K562 (cell line): Measurements from ENCODE around the gene ALG5. TPM values are rescaled to one million over a fixed set of nuclear protein-coding genes. Genes with fewer than 3 reads are reported as not detected.

Source experiments
- ATAC-seq: fragments of 200-7000 bp; cut with Tn5 transposase; 3 replicates; pipeline ENCODE4 v1.9.1; 2020; ENCODE audit warnings: moderate library complexity
- BruUV-seq: library from RNA; stranded (reverse); fragments of 400-500 nt; replicated peaks from 2 replicates; lab custom pipeline; 2021; lab: Mats Ljungman, UMichigan
- CTCF ChIA-PET: fragments of 300-600 bp; formaldehyde crosslinking; extraction: SDS; loops from one replicate; lab custom pipeline; 2021; ENCODE audit warnings: low intra/inter-chr PET ratio; lab: Yijun Ruan, JAX
- POLR2A ChIA-PET: fragments of 300-600, 350-650 bp; sonication (Branson Sonifier 250); formaldehyde crosslinking; extraction: SDS; loops from one replicate; lab custom pipeline; 2021; ENCODE audit warnings: antibody characterized with exemption, inconsistent platforms; lab: Yijun Ruan, JAX
- DNase-seq, 4 experiments: peaks; one replicate each; pipeline versions ENCODE4 v3.0.0 to v3.0.0-alpha.2; 2011 to 2018; ENCODE audit warnings: low spot score in 3 of 4, mixed read lengths in 3 of 4; ENCODE audit errors: extremely low read depth in 1 of 4
- FAIRE-seq: peaks from 2 replicates; lab custom pipeline; 2011; peaks lifted over from hg19 to GRCh38; lab: Jason Lieb, UNC
- H2AFZ ChIP-seq: 2 replicates; pipeline ENCODE4 v1.6.0; 2011; ENCODE audit warnings: low read depth, low read length, control low read depth, inconsistent platforms
- H3K27ac ChIP-seq: fragments of 200-600 bp; 3 replicates; pipeline ENCODE4 v1.8.0; 2011; ENCODE audit warnings: low read depth, mild to moderate bottlenecking, control low read depth, inconsistent platforms, low read length, moderate library complexity, mixed read lengths; ENCODE audit errors: extremely low read depth
- H3K27me3 ChIP-seq, 2 experiments: fragments of 300-600 bp in 1 of 2; 2 replicates in 1 of 2; 3 replicates in 1 of 2; pipeline versions ENCODE4 v1.6.0 to v1.8.0; 2011; ENCODE audit warnings: inconsistent platforms in 2 of 2, low read length in 2 of 2, mild to moderate bottlenecking in 1 of 2, mixed read lengths in 1 of 2, moderate library complexity in 1 of 2; ENCODE audit not compliant: control insufficient read depth in 2 of 2, insufficient read depth in 2 of 2
- H3K36me3 ChIP-seq: fragments of 300-600 bp; 3 replicates; pipeline ENCODE4 v1.8.0; 2011; ENCODE audit warnings: mild to moderate bottlenecking, low read length, inconsistent platforms; ENCODE audit not compliant: control insufficient read depth, insufficient read depth
- H3K4me1 ChIP-seq, 2 experiments: fragments of 200-600 bp in 1 of 2; replicated peaks in 1 of 2; 2 replicates in 1 of 2; 3 replicates in 1 of 2; pipeline versions ENCODE4 v1.5.1 to v1.8.0; 2011; ENCODE audit warnings: inconsistent platforms in 2 of 2, low read length in 2 of 2, mild to moderate bottlenecking in 1 of 2, mixed read lengths in 1 of 2, moderate library complexity in 1 of 2; ENCODE audit not compliant: control insufficient read depth in 2 of 2, insufficient read depth in 2 of 2
- H3K4me2 ChIP-seq: 2 replicates; pipeline ENCODE4 v1.6.1; 2011; ENCODE audit warnings: low read length, control low read depth, inconsistent platforms, mixed read lengths; ENCODE audit not compliant: insufficient read depth
- H3K4me3 ChIP-seq: fragments of 200-600 bp; sonication (generic), shearing (Covaris generic); 2 replicates; pipeline ENCODE4 v1.5.1; 2016; ENCODE audit warnings: control low read depth, inconsistent platforms
- H3K79me2 ChIP-seq: fragments of 200-600 bp; 3 replicates; pipeline ENCODE4 v1.8.0; 2011; ENCODE audit warnings: low read length, inconsistent platforms; ENCODE audit not compliant: control insufficient read depth, insufficient read depth
- H3K9ac ChIP-seq, 2 experiments: 2 replicates each; pipeline versions ENCODE4 v1.6.0 to v1.6.1; 2011; ENCODE audit warnings: low read depth in 2 of 2, low read length in 2 of 2, control low read depth in 1 of 2, inconsistent platforms in 1 of 2, mild to moderate bottlenecking in 1 of 2, mixed read lengths in 1 of 2; ENCODE audit not compliant: insufficient read depth in 1 of 2
- H3K9me1 ChIP-seq: one replicate; pipeline ENCODE4 v1.6.0; 2011; ENCODE audit warnings: inconsistent platforms, mild to moderate bottlenecking, low read length, moderate library complexity; ENCODE audit not compliant: control insufficient read depth, insufficient read depth
- H3K9me3 ChIP-seq: replicated peaks from 2 replicates; pipeline ENCODE4 v1.5.1; 2011; ENCODE audit warnings: low read depth, low read length, inconsistent platforms; ENCODE audit not compliant: control insufficient read depth, insufficient read depth
- H4K20me1 ChIP-seq: replicated peaks from 2 replicates; pipeline ENCODE4 v1.6.1; 2011; ENCODE audit warnings: low read length, inconsistent platforms, mixed read lengths; ENCODE audit not compliant: control insufficient read depth, insufficient read depth
- ASH1L ChIP-seq: fragments of 450-650 bp; IDR thresholded peaks from 2 replicates; pipeline ENCODE4 v1.6.1; 2018; ENCODE audit warnings: borderline replicate concordance, mild to moderate bottlenecking, low read depth; ENCODE audit not compliant: partially characterized antibody
- ELF2 ChIP-seq: fragments of 250-450 bp; sonication (Bioruptor Pico); IDR thresholded peaks from 2 replicates; pipeline ENCODE4 v1.5.0; 2021; ENCODE audit warnings: mild to moderate bottlenecking
- ESRRA ChIP-seq: fragments of 450-650 bp; IDR thresholded peaks from 2 replicates; pipeline ENCODE4 v1.6.1; 2014; ENCODE audit warnings: low read depth, mild to moderate bottlenecking, moderate library complexity, borderline replicate concordance
- NFIC ChIP-seq: fragments of 450-650 bp; IDR thresholded peaks from 2 replicates; pipeline ENCODE4 v1.6.1; 2017; ENCODE audit warnings: mild to moderate bottlenecking, inconsistent platforms
- POU5F1 ChIP-seq: fragments of 150-350 bp; IDR thresholded peaks from 2 replicates; pipeline ENCODE4 v1.6.1; 2014; ENCODE audit warnings: borderline replicate concordance, low read length, low read depth, mild to moderate bottlenecking; ENCODE audit not compliant: partially characterized antibody
- SPI1 ChIP-seq: IDR thresholded peaks from 2 replicates; pipeline ENCODE4 v1.6.1; 2011; ENCODE audit warnings: low read depth, low read length, control low read depth, borderline replicate concordance
- ZNF197 ChIP-seq: fragments of 200-800 bp; sonication (Bioruptor generic); IDR thresholded peaks from 2 replicates; pipeline ENCODE4 v1.6.1; 2016; ENCODE audit warnings: low read depth, missing genetic modification characterization, missing compliant biosample characterization
- ZNF280B ChIP-seq: fragments of 250-450 bp; sonication (Bioruptor Pico); IDR thresholded peaks from 2 replicates; pipeline ENCODE4 v1.5.1; 2021; ENCODE audit warnings: mild to moderate bottlenecking
- ZNF347 ChIP-seq: fragments of 450-650 bp; formaldehyde crosslinking; IDR thresholded peaks from 2 replicates; pipeline ENCODE4 v1.4.0; 2020; ENCODE audit warnings: low read depth, mild to moderate bottlenecking, moderate library complexity
- ZNF436 ChIP-seq: fragments of 250-450, 450-650 bp; sonication (Bioruptor Pico); formaldehyde crosslinking; IDR thresholded peaks from 2 replicates; pipeline ENCODE4 v1.7.0; 2020; ENCODE audit warnings: mild to moderate bottlenecking
- WGBS: fragments of 100-300 bp; shearing (Covaris generic); methylation state at CpG from one replicate; pipeline ENCODE4 v1.1.6; 2016; ENCODE audit warnings: low coverage, mixed read lengths; ENCODE audit not compliant: insufficient coverage; ENCODE audit errors: missing lambda C conversion rate; 5-methylcytosine and 5-hydroxymethylcytosine counted together
- in situ Hi-C: fragments of 300-500 bp; cut with MboI; formaldehyde crosslinking; loops from 4 replicates; pipeline ENCODE4 v1.15.0; 2018; ENCODE audit warnings: inconsistent platforms, mixed read lengths
- intact Hi-C: fragments of 100-400 bp; cut with micrococcal nuclease; formaldehyde crosslinking; loops from 2 replicates; pipeline ENCODE4 v1.14.2; 2022
- polyA plus RNA-seq, 8 experiments: library from polyadenylated mRNA; depleted of rRNA in 4 of 8; stranded (reverse) in 5 of 8; unstranded in 3 of 8; fragments of >200 nt; fragmentation: Nextera tagmentation in 2 of 8; fragmentation: Illumina TruSeq in 1 of 8; extraction: Ambion mirVana in 2 of 8; extraction: Trizol in 1 of 8; gene quantifications; 2 replicates each; pipeline versions ENCODE4 v1.2.1 to v1.2.3, GENCODE V29; 2011 to 2014; ENCODE audit warnings: inconsistent platforms in 1 of 8, missing spikeins in 1 of 8
- total RNA-seq, 7 experiments: library from RNA; depleted of rRNA in 6 of 7; stranded (reverse); fragments of >200 nt in 6 of 7; fragmentation: Illumina TruSeq in 2 of 7; extraction: Trizol in 2 of 7; gene quantifications; 2 replicates each; pipeline versions ENCODE4 v1.2.1 to v1.2.3, GENCODE V29; 2011 to 2021; ENCODE audit warnings: low replicate concordance in 1 of 7

The ALG5 gene
- total and polyA plus RNA-seq, 9 of the 15 experiments (the other 6 are each of a cell fraction or from before 2014, with no cell fraction given) = 33.6 to 80.5 (median 48.2) TPM

- WGBS = 90% methylated on average over 2 of the region's 2 CpGs
- TF ChIP-seq POU5F1 = no peak
- TF ChIP-seq ELF2 = no peak
- TF ChIP-seq ZNF436 (CRISPR knock-in tag) = no peak
- no peak for TF ChIP-seq ASH1L
- TF ChIP-seq ZNF197 (CRISPR knock-in tag) = no peak
- no peak for TF ChIP-seq SPI1
- TF ChIP-seq ESRRA = no peak
- TF ChIP-seq NFIC = no peak
- TF ChIP-seq ZNF280B = no peak
- no peak for TF ChIP-seq ZNF347
- TF ChIP-seq, all 486 proteins: peak for 0
- no peak overlapping the region for H3K4me2 ChIP-seq
- CTCF ChIA-PET = no interaction called here
- H3K27me3 ChIP-seq = no peaks in the 10 kb centered on the region
- FAIRE-seq (no peak), ATAC-seq (no peak), DNase-seq (no peak)
- H3K9me3 ChIP-seq = no peaks in the 10 kb centered on the region
- intact Hi-C loops (no loop called here), in situ Hi-C loops (no loop called here)
- no peaks in the 10 kb centered on the region for H4K20me1 ChIP-seq
- no peaks in the 10 kb centered on the region for H3K79me2 ChIP-seq
- BruUV-seq = no TSS peak
- no peak overlapping the region for H2AFZ ChIP-seq
- H3K36me3 ChIP-seq = peaks cover 30% of the 10 kb centered on the region; the same call in 1 of the 3 replicates
- no peak overlapping the region for H3K27ac ChIP-seq
- H3K9me1 ChIP-seq = no peaks in the 10 kb centered on the region
- no peak overlapping the region for H3K9ac ChIP-seq
- POLR2A ChIA-PET = interaction anchor here (0.6 to 1.1 kb wide), 5 partner anchors 10 to 685 kb away, joined by 3 to 5 read pairs (median 3); no protein-coding TSS in a partner anchor
- no peaks in the 10 kb centered on the region for H3K4me1 ChIP-seq
- H3K4me3 ChIP-seq = no peak overlapping the region
These were observed 39.6 kb downstream of the ALG5 start for GRCh38 chr13:36959456-36960116.
